ENCODE data around the gene ZNF280A.

DNA sequence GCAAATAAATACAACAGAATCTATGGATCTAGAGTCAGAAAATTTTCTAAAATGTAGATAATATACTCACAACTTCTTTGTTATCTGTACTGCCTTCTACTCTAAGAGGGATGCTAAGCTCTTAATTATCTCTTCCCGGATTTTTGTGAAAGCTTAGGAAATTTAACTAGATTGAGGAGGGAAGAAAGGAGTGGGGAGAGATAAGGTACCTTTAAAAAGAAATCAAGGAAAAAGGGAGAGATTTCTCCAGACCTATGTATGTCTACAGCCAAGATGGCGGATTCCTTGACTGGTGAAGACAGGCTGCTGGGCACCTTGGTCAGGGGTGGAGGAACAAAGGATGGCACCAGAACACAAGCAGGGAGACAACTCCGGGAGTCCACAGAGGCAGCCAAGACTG, 34.5 kb downstream of the ZNF280A start:
- no peak for TF ChIP-seq POLR2AphosphoS5 (IDR thresholded peaks at IDR 0.05; ENCODE audit: low read depth, low read length)
- TF ChIP-seq, protein P1, sequence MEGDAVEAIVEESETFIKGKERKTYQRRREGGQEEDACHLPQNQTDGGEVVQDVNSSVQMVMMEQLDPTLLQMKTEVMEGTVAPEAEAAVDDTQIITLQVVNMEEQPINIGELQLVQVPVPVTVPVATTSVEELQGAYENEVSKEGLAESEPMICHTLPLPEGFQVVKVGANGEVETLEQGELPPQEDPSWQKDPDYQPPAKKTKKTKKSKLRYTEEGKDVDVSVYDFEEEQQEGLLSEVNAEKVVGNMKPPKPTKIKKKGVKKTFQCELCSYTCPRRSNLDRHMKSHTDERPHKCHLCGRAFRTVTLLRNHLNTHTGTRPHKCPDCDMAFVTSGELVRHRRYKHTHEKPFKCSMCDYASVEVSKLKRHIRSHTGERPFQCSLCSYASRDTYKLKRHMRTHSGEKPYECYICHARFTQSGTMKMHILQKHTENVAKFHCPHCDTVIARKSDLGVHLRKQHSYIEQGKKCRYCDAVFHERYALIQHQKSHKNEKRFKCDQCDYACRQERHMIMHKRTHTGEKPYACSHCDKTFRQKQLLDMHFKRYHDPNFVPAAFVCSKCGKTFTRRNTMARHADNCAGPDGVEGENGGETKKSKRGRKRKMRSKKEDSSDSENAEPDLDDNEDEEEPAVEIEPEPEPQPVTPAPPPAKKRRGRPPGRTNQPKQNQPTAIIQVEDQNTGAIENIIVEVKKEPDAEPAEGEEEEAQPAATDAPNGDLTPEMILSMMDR (IDR thresholded peaks at IDR 0.05 in 2 of 3, conservative IDR thresholded peaks at IDR 0.05 in 1 of 3; ENCODE audit: borderline replicate concordance in 1 of 3, insufficient read depth in 1 of 3, low read depth in 2 of 3, low read length in 2 of 3), result no peak
- TF ChIP-seq, protein P2, sequence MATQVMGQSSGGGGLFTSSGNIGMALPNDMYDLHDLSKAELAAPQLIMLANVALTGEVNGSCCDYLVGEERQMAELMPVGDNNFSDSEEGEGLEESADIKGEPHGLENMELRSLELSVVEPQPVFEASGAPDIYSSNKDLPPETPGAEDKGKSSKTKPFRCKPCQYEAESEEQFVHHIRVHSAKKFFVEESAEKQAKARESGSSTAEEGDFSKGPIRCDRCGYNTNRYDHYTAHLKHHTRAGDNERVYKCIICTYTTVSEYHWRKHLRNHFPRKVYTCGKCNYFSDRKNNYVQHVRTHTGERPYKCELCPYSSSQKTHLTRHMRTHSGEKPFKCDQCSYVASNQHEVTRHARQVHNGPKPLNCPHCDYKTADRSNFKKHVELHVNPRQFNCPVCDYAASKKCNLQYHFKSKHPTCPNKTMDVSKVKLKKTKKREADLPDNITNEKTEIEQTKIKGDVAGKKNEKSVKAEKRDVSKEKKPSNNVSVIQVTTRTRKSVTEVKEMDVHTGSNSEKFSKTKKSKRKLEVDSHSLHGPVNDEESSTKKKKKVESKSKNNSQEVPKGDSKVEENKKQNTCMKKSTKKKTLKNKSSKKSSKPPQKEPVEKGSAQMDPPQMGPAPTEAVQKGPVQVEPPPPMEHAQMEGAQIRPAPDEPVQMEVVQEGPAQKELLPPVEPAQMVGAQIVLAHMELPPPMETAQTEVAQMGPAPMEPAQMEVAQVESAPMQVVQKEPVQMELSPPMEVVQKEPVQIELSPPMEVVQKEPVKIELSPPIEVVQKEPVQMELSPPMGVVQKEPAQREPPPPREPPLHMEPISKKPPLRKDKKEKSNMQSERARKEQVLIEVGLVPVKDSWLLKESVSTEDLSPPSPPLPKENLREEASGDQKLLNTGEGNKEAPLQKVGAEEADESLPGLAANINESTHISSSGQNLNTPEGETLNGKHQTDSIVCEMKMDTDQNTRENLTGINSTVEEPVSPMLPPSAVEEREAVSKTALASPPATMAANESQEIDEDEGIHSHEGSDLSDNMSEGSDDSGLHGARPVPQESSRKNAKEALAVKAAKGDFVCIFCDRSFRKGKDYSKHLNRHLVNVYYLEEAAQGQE (IDR thresholded peaks at IDR 0.05; ENCODE audit: low read depth), result no peak
- TF ChIP-seq POLR2A (IDR thresholded peaks at IDR 0.05; ENCODE audit: borderline replicate concordance, extremely low read depth, insufficient read depth, insufficient read length), result no peak
- TF ChIP-seq YY1 (IDR thresholded peaks at IDR 0.05; ENCODE audit: extremely low read depth, insufficient replicate concordance, low read depth, low read length), result no peak
- no peak for TF ChIP-seq RAD21 (IDR thresholded peaks at IDR 0.05; ENCODE audit: low read depth)
- no peak for TF ChIP-seq EZH2 (IDR thresholded peaks at IDR 0.05)
- TF ChIP-seq, protein P3, sequence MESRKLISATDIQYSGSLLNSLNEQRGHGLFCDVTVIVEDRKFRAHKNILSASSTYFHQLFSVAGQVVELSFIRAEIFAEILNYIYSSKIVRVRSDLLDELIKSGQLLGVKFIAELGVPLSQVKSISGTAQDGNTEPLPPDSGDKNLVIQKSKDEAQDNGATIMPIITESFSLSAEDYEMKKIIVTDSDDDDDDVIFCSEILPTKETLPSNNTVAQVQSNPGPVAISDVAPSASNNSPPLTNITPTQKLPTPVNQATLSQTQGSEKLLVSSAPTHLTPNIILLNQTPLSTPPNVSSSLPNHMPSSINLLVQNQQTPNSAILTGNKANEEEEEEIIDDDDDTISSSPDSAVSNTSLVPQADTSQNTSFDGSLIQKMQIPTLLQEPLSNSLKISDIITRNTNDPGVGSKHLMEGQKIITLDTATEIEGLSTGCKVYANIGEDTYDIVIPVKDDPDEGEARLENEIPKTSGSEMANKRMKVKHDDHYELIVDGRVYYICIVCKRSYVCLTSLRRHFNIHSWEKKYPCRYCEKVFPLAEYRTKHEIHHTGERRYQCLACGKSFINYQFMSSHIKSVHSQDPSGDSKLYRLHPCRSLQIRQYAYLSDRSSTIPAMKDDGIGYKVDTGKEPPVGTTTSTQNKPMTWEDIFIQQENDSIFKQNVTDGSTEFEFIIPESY (IDR thresholded peaks at IDR 0.05; ENCODE audit: extremely low read depth, insufficient replicate concordance, low read length), result no peak
- TF ChIP-seq SIN3A (IDR thresholded peaks at IDR 0.05; ENCODE audit: low read depth), result no peak
- no peak for TF ChIP-seq JUND (IDR thresholded peaks at IDR 0.05)
- TF ChIP-seq ZNF274 (IDR thresholded peaks at IDR 0.05; ENCODE audit: low read depth, low read length), result no peak
- TF ChIP-seq CEBPB (IDR thresholded peaks at IDR 0.05; ENCODE audit: low read depth), result no peak
- TF ChIP-seq, protein P4, sequence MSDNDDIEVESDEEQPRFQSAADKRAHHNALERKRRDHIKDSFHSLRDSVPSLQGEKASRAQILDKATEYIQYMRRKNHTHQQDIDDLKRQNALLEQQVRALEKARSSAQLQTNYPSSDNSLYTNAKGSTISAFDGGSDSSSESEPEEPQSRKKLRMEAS (IDR thresholded peaks at IDR 0.05), result no peak
- no peak for TF ChIP-seq SRF (IDR thresholded peaks at IDR 0.05; ENCODE audit: low read depth)
